HCT116 (cell line): ENCODE measurements around the gene CYP1A1. TPM values are rescaled to one million over a fixed set of nuclear protein-coding genes. Genes with fewer than 3 reads are reported as not detected.

Source experiments
- ATAC-seq: fragments of 200-7000 bp; cut with Tn5 transposase; 2 replicates; pipeline ENCODE4 v1.9.1; 2020; ENCODE audit warnings: mild to moderate bottlenecking, moderate library complexity
- BruUV-seq: library from RNA; stranded (reverse); fragments of 400-500 nt; replicated peaks from 2 replicates; lab custom pipeline; 2021; lab: Mats Ljungman, UMichigan
- CTCF ChIA-PET: fragments of 300-600 bp; sonication (Branson Sonifier 250); formaldehyde crosslinking; loops from one replicate; lab custom pipeline; 2021; ENCODE audit warnings: antibody characterized with exemption; lab: Charles Lee
- POLR2A ChIA-PET: fragments of 300-600, 350-600 bp; sonication (Branson Sonifier 250); formaldehyde crosslinking; loops from one replicate; lab custom pipeline; 2021; ENCODE audit warnings: antibody characterized with exemption; lab: Charles Lee
- RAD21 ChIA-PET, 2 experiments: fragments of 300-600 bp; sonication (Branson Sonifier 250); formaldehyde crosslinking; loops; one replicate each; lab custom pipeline; 2023; ENCODE audit warnings: low total read pairs in 2 of 2; ENCODE audit not compliant: uncharacterized antibody in 2 of 2, unreplicated experiment in 2 of 2, low non-redundant PET in 1 of 2; lab: Charles Lee
- DNase-seq: peaks from one replicate; pipeline ENCODE4 v3.0.0-alpha.2; 2010; ENCODE audit warnings: low read depth, low spot score
- H2AFZ ChIP-seq: fragments of 200-600 bp; shearing (Covaris generic), sonication (generic); 2 replicates; pipeline ENCODE4 v1.6.1; 2017; ENCODE audit warnings: low read depth, mixed run types, mixed read lengths, antibody characterized with exemption, low read length; ENCODE audit not compliant: poor library complexity, severe bottlenecking
- H3K27ac ChIP-seq: 2 replicates; pipeline ENCODE4 v1.5.1; 2012; ENCODE audit warnings: low read depth, low read length
- H3K27me3 ChIP-seq: fragments of 200-600 bp; sonication (generic); 2 replicates; pipeline ENCODE4 v1.6.1; 2016; ENCODE audit warnings: mixed run types, low read length, mixed read lengths; ENCODE audit not compliant: insufficient read depth
- H3K36me3 ChIP-seq, 2 experiments: fragments of 200-500 bp in 1 of 2; fragments of 200-600 bp in 1 of 2; sonication (Bioruptor generic) in 1 of 2; sonication (generic) in 1 of 2; 2 replicates each; pipeline versions ENCODE4 v1.5.1 to v1.6.1; 2014 to 2016; ENCODE audit warnings: low read length in 2 of 2, inconsistent platforms in 1 of 2, mixed read lengths in 1 of 2, mixed run types in 1 of 2; ENCODE audit not compliant: insufficient read depth in 2 of 2, control insufficient read depth in 1 of 2
- H3K4me1 ChIP-seq, 2 experiments: fragments of 200-600 bp in 1 of 2; sonication (generic) in 1 of 2; 2 replicates each; pipeline versions ENCODE4 v1.5.1 to v1.6.1; 2012 to 2017; ENCODE audit warnings: low read length in 2 of 2, inconsistent platforms in 1 of 2, mild to moderate bottlenecking in 1 of 2, mixed read lengths in 1 of 2, mixed run types in 1 of 2, moderate library complexity in 1 of 2; ENCODE audit not compliant: insufficient read depth in 2 of 2, control insufficient read depth in 1 of 2
- H3K4me2 ChIP-seq: fragments of 200-600 bp; sonication (generic); 2 replicates; pipeline ENCODE4 v1.6.1; 2017; ENCODE audit warnings: mixed run types, low read length, mixed read lengths
- H3K4me3 ChIP-seq, 2 experiments: fragments of 200-600 bp in 1 of 2; sonication (generic) in 1 of 2; replicated peaks in 1 of 2; 2 replicates each; pipeline ENCODE4 v1.5.1; 2011 to 2016; ENCODE audit warnings: low read length in 2 of 2, control low read depth in 1 of 2, low read depth in 1 of 2, mild to moderate bottlenecking in 1 of 2, mixed read lengths in 1 of 2, mixed run types in 1 of 2
- H3K79me2 ChIP-seq: fragments of 200-600 bp; sonication (generic); 2 replicates; pipeline ENCODE4 v1.6.1; 2017; ENCODE audit warnings: mild to moderate bottlenecking, mixed run types, low read length, moderate library complexity, mixed read lengths; ENCODE audit not compliant: insufficient read depth
- H3K9ac ChIP-seq: fragments of 200-600 bp; sonication (generic); 2 replicates; pipeline ENCODE4 v1.6.1; 2016; ENCODE audit warnings: low read length, mixed read lengths
- H3K9me2 ChIP-seq: fragments of 200-600 bp; sonication (generic), shearing (Covaris generic); 2 replicates; pipeline ENCODE4 v1.6.1; 2017; ENCODE audit warnings: mixed run types, mild to moderate bottlenecking, moderate library complexity; ENCODE audit not compliant: insufficient read depth
- H3K9me3 ChIP-seq, 2 experiments: fragments of 200-500 bp in 1 of 2; fragments of 200-600 bp in 1 of 2; sonication (Bioruptor generic) in 1 of 2; sonication (generic) in 1 of 2; 2 replicates each; pipeline ENCODE4 v1.6.1; 2014 to 2017; ENCODE audit warnings: low read length in 2 of 2, mixed read lengths in 2 of 2, inconsistent platforms in 1 of 2, low read depth in 1 of 2, mild to moderate bottlenecking in 1 of 2, mixed run types in 1 of 2, moderate library complexity in 1 of 2; ENCODE audit not compliant: control insufficient read depth in 1 of 2, insufficient read depth in 1 of 2
- H4K20me1 ChIP-seq: fragments of 200-600 bp; sonication (generic), shearing (Covaris generic); 2 replicates; pipeline ENCODE4 v1.6.1; 2017; ENCODE audit warnings: mixed run types, mild to moderate bottlenecking, moderate library complexity; ENCODE audit not compliant: insufficient read depth
- CBX3 ChIP-seq: IDR thresholded peaks from 2 replicates; pipeline ENCODE4 v1.6.1; 2012; ENCODE audit warnings: low read depth
- CEBPB ChIP-seq: IDR thresholded peaks from 2 replicates; pipeline ENCODE4 v1.6.1; 2012; ENCODE audit warnings: low read depth
- CTCF ChIP-seq, 3 experiments: fragments of 200-600 bp in 1 of 3; sonication (generic) in 1 of 3; IDR thresholded peaks in 2 of 3; conservative IDR thresholded peaks in 1 of 3; 2 replicates each; pipeline ENCODE4 v1.5.1; 2012 to 2017; ENCODE audit warnings: low read depth in 2 of 3, low read length in 2 of 3, antibody characterized with exemption in 1 of 3, borderline replicate concordance in 1 of 3, control low read depth in 1 of 3, mild to moderate bottlenecking in 1 of 3, mixed read lengths in 1 of 3, mixed run types in 1 of 3, moderate library complexity in 1 of 3; ENCODE audit not compliant: insufficient read depth in 1 of 3
- EGR1 ChIP-seq: IDR thresholded peaks from 2 replicates; pipeline ENCODE4 v1.6.1; 2012; ENCODE audit warnings: low read depth
- EZH2 ChIP-seq: fragments of 200-600 bp; sonication (generic); IDR thresholded peaks from 2 replicates; pipeline ENCODE4 v1.6.1; 2017; ENCODE audit warnings: antibody characterized with exemption, mixed run types
- EZH2phosphoT487 ChIP-seq: fragments of 200-600 bp; IDR thresholded peaks from 2 replicates; pipeline ENCODE4 v1.6.1; 2018; ENCODE audit warnings: antibody characterized with exemption, borderline replicate concordance
- FOSL1 ChIP-seq: IDR thresholded peaks from 2 replicates; pipeline ENCODE4 v1.6.1; 2012; ENCODE audit warnings: low read depth
- JUND ChIP-seq: IDR thresholded peaks from 2 replicates; pipeline ENCODE4 v1.6.1; 2012
- POLR2A ChIP-seq: IDR thresholded peaks from 2 replicates; pipeline ENCODE4 v1.7.0; 2011; ENCODE audit warnings: borderline replicate concordance; ENCODE audit not compliant: insufficient read depth, insufficient read length; ENCODE audit errors: extremely low read depth
- RAD21 ChIP-seq: IDR thresholded peaks from 2 replicates; pipeline ENCODE4 v1.6.1; 2012; ENCODE audit warnings: low read depth, mild to moderate bottlenecking
- YY1 ChIP-seq: IDR thresholded peaks from 2 replicates; pipeline ENCODE4 v1.6.1; 2011; ENCODE audit warnings: low read length, low read depth, moderate library complexity, mild to moderate bottlenecking; ENCODE audit not compliant: insufficient replicate concordance; ENCODE audit errors: extremely low read depth
- ZBTB33 ChIP-seq: IDR thresholded peaks from 2 replicates; pipeline ENCODE4 v1.6.1; 2011; ENCODE audit warnings: mild to moderate bottlenecking, low read length, moderate library complexity; ENCODE audit not compliant: insufficient replicate concordance; ENCODE audit errors: extremely low read depth
- ZNF274 ChIP-seq: fragments of 200-500 bp; sonication (Bioruptor generic); IDR thresholded peaks from 2 replicates; pipeline ENCODE4 v1.6.1; 2014; ENCODE audit warnings: mild to moderate bottlenecking, low read depth, low read length, inconsistent platforms
- intact Hi-C: fragments of 100-400 bp; cut with micrococcal nuclease; formaldehyde crosslinking; loops from 2 replicates; pipeline ENCODE4 v1.10.0; 2022
- total RNA-seq: library from RNA; stranded (reverse); gene quantifications from one replicate; pipeline ENCODE4 v1.2.1, GENCODE V29; 2021; ENCODE audit not compliant: unreplicated experiment
- TF ChIP-seq, protein P1 (sequence below): IDR thresholded peaks from 2 replicates; pipeline ENCODE4 v1.6.1; 2012; ENCODE audit warnings: low read depth

The CYP1A1 gene
- total RNA-seq, 1 experiment from 2014 or later, result 1.5 TPM

- H3K27me3 ChIP-seq, result no peaks in the 10 kb centered on the region
- no peak overlapping the region for H3K4me2 ChIP-seq
- H3K9me3 ChIP-seq, result no peaks in the 10 kb centered on the region
- BruUV-seq, result no TSS peak
- H3K4me1 ChIP-seq, result no peaks in the 10 kb centered on the region
- peaks cover 0 to 9% of the 10 kb centered on the region in 2 experiments; a peak in 2 of 4 replicates for H3K36me3 ChIP-seq
- no peak overlapping the region for H2AFZ ChIP-seq
- RAD21 ChIA-PET, result no interaction called here
- no peak overlapping the region for H3K27ac ChIP-seq
- H3K4me3 ChIP-seq, result no peak overlapping the region
- intact Hi-C loops, result no loop called here
- H3K9ac ChIP-seq, result no peak overlapping the region
- no peak for ATAC-seq
- TF ChIP-seq CEBPB, result no peak
- no peak for TF ChIP-seq CTCF (IDR thresholded peaks at IDR 0.05 in 2 of 3, conservative IDR thresholded peaks at IDR 0.05 in 1 of 3; ENCODE audit: borderline replicate concordance in 1 of 3, insufficient read depth in 1 of 3, low read depth in 2 of 3, low read length in 2 of 3)
- no peak for TF ChIP-seq RAD21
- no peak for TF ChIP-seq EZH2
- no peak for TF ChIP-seq ZBTB33
- TF ChIP-seq FOSL1, result no peak
- no peak for TF ChIP-seq EZH2phosphoT487
- TF ChIP-seq, protein P1, sequence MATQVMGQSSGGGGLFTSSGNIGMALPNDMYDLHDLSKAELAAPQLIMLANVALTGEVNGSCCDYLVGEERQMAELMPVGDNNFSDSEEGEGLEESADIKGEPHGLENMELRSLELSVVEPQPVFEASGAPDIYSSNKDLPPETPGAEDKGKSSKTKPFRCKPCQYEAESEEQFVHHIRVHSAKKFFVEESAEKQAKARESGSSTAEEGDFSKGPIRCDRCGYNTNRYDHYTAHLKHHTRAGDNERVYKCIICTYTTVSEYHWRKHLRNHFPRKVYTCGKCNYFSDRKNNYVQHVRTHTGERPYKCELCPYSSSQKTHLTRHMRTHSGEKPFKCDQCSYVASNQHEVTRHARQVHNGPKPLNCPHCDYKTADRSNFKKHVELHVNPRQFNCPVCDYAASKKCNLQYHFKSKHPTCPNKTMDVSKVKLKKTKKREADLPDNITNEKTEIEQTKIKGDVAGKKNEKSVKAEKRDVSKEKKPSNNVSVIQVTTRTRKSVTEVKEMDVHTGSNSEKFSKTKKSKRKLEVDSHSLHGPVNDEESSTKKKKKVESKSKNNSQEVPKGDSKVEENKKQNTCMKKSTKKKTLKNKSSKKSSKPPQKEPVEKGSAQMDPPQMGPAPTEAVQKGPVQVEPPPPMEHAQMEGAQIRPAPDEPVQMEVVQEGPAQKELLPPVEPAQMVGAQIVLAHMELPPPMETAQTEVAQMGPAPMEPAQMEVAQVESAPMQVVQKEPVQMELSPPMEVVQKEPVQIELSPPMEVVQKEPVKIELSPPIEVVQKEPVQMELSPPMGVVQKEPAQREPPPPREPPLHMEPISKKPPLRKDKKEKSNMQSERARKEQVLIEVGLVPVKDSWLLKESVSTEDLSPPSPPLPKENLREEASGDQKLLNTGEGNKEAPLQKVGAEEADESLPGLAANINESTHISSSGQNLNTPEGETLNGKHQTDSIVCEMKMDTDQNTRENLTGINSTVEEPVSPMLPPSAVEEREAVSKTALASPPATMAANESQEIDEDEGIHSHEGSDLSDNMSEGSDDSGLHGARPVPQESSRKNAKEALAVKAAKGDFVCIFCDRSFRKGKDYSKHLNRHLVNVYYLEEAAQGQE, result no peak
- TF ChIP-seq YY1, result no peak
- no peak for TF ChIP-seq CBX3
- no peak for TF ChIP-seq POLR2A
- TF ChIP-seq EGR1, result no peak
- TF ChIP-seq JUND, result no peak
- TF ChIP-seq ZNF274, result no peak
- peaks cover 87% of the 10 kb centered on the region for H3K79me2 ChIP-seq
- DNase-seq, result no peak
- CTCF ChIA-PET, result no interaction called here
- H3K9me2 ChIP-seq, result no peaks in the 10 kb centered on the region
- POLR2A ChIA-PET, result no interaction called here
- peaks cover 4% of the 10 kb centered on the region; the same call in 1 of the 2 replicates for H4K20me1 ChIP-seq
Observed at GRCh38 chr15:74680456-74680855, 44.9 kb downstream of the CYP1A1 start.
